GM21786 (cell line): ENCODE results near the gene SH3RF1.

Source experiments
- ATAC-seq: cut with Tn5 transposase; IDR thresholded peaks from one replicate; pipeline ENCODE4 v1.9.1; 2021; ENCODE audit not compliant: unreplicated experiment

SH3RF1 gene

GRCh38 chr4:169142391-169142790, 128.4 kb downstream of the SH3RF1 start:
- ATAC-seq: no peak

- ATAC-seq: no peak
These were observed 131.7 kb downstream of the SH3RF1 start for GRCh38 chr4:169139021-169139420.

- ATAC-seq: no peak
These were observed 133.2 kb downstream of the SH3RF1 start for GRCh38 chr4:169137558-169137920.

GRCh38 chr4:169136796-169137557, 133.8 kb downstream of the SH3RF1 start:
- no peak for ATAC-seq

GRCh38 chr4:169136330-169136729, 134.4 kb downstream of the SH3RF1 start:
- ATAC-seq: no peak

GRCh38 chr4:169135776-169136175, 135.0 kb downstream of the SH3RF1 start:
- ATAC-seq: no peak

- ATAC-seq: no peak
These were observed 136.8 kb downstream of the SH3RF1 start for GRCh38 chr4:169133932-169134331.

GRCh38 chr4:169132561-169133305, 138.0 kb downstream of the SH3RF1 start:
- ATAC-seq: no peak

- ATAC-seq: no peak
These were observed 139.1 kb downstream of the SH3RF1 start for GRCh38 chr4:169131556-169132208.

GRCh38 chr4:169128902-169129301, 141.9 kb downstream of the SH3RF1 start:
- ATAC-seq: no peak

- ATAC-seq: no peak
These were observed 143.4 kb downstream of the SH3RF1 start for GRCh38 chr4:169127314-169127713.

- no peak for ATAC-seq
These were observed 146.1 kb downstream of the SH3RF1 start for GRCh38 chr4:169124661-169125060.

GRCh38 chr4:169122422-169122821, 148.3 kb downstream of the SH3RF1 start:
- no peak for ATAC-seq

GRCh38 chr4:169121861-169122382, 148.8 kb downstream of the SH3RF1 start:
- no peak for ATAC-seq

- ATAC-seq: no peak
These were observed 150.1 kb downstream of the SH3RF1 start for GRCh38 chr4:169120624-169121023.

GRCh38 chr4:169119536-169119935, 151.2 kb downstream of the SH3RF1 start:
- ATAC-seq: no peak

- no peak for ATAC-seq
These were observed 153.1 kb downstream of the SH3RF1 start for GRCh38 chr4:169117591-169118081.

- no peak for ATAC-seq
These were observed 154.4 kb downstream of the SH3RF1 start for GRCh38 chr4:169116270-169116901.

GRCh38 chr4:169115897-169116254, 154.9 kb downstream of the SH3RF1 start:
- no peak for ATAC-seq

GRCh38 chr4:169115144-169115896, 155.4 kb downstream of the SH3RF1 start:
- ATAC-seq: no peak
